ENCODE data around the gene LGALS8. TPM values are rescaled to one million over a fixed set of nuclear protein-coding genes. Genes with fewer than 3 reads are reported as not detected.

Gene LGALS8
- total and polyA plus RNA-seq, 4 donors, result 29.9 to 160 (median 53.1) TPM

DNA sequence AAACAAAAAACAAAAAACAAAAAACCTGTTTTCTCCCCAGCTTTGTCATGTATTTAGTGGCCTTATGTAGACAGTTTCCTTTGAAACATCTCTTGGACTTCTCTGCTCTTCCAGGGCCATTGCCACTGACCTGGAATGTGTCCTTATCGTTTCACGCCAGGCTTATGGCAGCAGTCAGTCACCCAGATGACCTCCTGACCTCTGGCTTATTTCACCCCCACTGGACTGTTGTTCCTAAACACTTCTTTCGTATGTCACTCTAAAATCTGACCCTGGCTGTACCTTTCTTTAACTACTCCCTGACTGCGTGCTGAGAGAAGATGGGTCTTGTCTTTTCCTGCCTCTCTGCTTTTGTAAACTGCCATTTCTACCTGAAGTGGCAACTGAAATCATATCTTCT is 9.1 kb downstream of the LGALS8 start:
- Histone ChIP-seq H3K9ac (ENCODE audit: insufficient read depth in 1 of 2, low read length in 2 of 2) (no peak overlapping the region), H3K4me3 (no peak overlapping the region), H3K27ac (ENCODE audit: low read depth in 1 of 2, low read length in 1 of 2) (no peak overlapping the region), H3K27me3 (ENCODE audit: control insufficient read depth in 3 of 3, insufficient read depth in 3 of 3, low read length in 2 of 3) (no peaks in the 10 kb centered on the region), H3K4me1 (ENCODE audit: control insufficient read depth in 5 of 5, insufficient read depth in 5 of 5, low read length in 5 of 5) (peaks cover 0 to 6% (median 0%) of the 10 kb centered on the region in 5 donors), H3K36me3 (ENCODE audit: control insufficient read depth in 4 of 4, insufficient read depth in 4 of 4, low read length in 4 of 4) (peaks cover 0 to 14% (median 6%) of the 10 kb centered on the region in 4 donors), H3K9me3 (ENCODE audit: control insufficient read depth in 4 of 4, insufficient read depth in 3 of 4, low read length in 3 of 4) (no peaks in the 10 kb centered on the region)
- ATAC-seq (ENCODE audit: insufficient read depth, low FRiP score) (no peak), DNase-seq (no peak)
- TF ChIP-seq, protein P1, sequence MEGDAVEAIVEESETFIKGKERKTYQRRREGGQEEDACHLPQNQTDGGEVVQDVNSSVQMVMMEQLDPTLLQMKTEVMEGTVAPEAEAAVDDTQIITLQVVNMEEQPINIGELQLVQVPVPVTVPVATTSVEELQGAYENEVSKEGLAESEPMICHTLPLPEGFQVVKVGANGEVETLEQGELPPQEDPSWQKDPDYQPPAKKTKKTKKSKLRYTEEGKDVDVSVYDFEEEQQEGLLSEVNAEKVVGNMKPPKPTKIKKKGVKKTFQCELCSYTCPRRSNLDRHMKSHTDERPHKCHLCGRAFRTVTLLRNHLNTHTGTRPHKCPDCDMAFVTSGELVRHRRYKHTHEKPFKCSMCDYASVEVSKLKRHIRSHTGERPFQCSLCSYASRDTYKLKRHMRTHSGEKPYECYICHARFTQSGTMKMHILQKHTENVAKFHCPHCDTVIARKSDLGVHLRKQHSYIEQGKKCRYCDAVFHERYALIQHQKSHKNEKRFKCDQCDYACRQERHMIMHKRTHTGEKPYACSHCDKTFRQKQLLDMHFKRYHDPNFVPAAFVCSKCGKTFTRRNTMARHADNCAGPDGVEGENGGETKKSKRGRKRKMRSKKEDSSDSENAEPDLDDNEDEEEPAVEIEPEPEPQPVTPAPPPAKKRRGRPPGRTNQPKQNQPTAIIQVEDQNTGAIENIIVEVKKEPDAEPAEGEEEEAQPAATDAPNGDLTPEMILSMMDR (IDR thresholded peaks at IDR 0.05; ENCODE audit: control extremely low read depth, extremely low read depth), result no peak
- 92 to 96% methylated on average over 4 of the region's 4 CpGs for WGBS, 2 donors

DNA sequence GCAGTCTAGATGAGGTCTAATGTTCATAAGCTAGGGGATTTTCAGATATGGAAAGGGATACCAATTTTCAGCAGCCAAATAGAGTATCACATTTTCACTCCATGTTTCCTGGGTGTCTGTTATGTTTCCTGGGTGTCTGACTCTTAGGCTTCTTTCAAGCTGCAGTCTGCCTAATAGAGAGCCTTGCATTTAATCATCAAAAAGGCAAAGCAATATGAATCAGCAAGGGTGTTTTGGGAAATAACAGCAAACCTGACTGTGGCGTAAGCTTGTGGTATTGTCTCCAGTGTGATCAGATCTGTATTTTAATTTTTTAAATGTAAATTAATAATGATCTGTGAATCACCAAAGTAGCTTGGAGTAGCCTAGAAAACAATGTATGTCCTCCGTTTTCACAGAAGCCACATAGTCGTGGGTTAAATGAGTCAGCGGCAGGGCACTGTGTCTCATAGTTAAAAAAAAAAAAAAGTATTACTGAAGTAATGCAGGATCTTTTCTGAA is 10.4 kb downstream of the LGALS8 start:
- Histone ChIP-seq H3K27me3 (ENCODE audit: control insufficient read depth in 3 of 3, insufficient read depth in 3 of 3, low read length in 2 of 3) (no peaks in the 10 kb centered on the region), H3K9ac (ENCODE audit: insufficient read depth in 1 of 2, low read length in 2 of 2) (no peak overlapping the region), H3K4me3 (no peak overlapping the region), H3K9me3 (ENCODE audit: control insufficient read depth in 4 of 4, insufficient read depth in 3 of 4, low read length in 3 of 4) (no peaks in the 10 kb centered on the region), H3K27ac (ENCODE audit: low read depth in 1 of 2, low read length in 1 of 2) (no peak overlapping the region), H3K36me3 (ENCODE audit: control insufficient read depth in 4 of 4, insufficient read depth in 4 of 4, low read length in 4 of 4) (peaks cover 4 to 23% (median 9%) of the 10 kb centered on the region in 4 donors), H3K4me1 (ENCODE audit: control insufficient read depth in 5 of 5, insufficient read depth in 5 of 5, low read length in 5 of 5) (peaks cover 0 to 6% (median 0%) of the 10 kb centered on the region in 5 donors)
- 76% methylated on average over 4 of the region's 4 CpGs for WGBS, 2 donors
- TF ChIP-seq, protein P1 (IDR thresholded peaks at IDR 0.05; ENCODE audit: control extremely low read depth, extremely low read depth), result no peak
- ATAC-seq (ENCODE audit: insufficient read depth, low FRiP score) (no peak), DNase-seq (no peak)

DNA sequence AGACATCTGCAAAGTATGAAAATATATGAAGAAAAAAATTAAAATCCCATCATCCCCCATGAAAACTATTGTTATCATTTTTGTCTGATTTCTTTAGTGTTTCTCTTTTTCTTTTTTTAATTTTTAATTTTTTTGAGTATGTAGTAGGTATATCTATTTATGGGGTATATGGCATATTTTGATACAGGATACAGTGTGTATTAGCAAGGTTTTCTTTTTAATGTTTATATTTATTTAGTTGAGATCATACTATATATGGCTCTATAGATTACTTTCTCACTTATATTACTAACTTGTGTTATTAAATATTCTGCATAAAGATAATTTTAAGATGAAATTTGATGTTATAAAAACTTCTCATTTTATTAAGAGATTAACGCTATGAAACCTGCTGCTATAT is 11.4 kb downstream of the LGALS8 start:
- Histone ChIP-seq H3K4me1 (ENCODE audit: control insufficient read depth in 5 of 5, insufficient read depth in 5 of 5, low read length in 5 of 5) (peaks cover 0 to 6% (median 0%) of the 10 kb centered on the region in 5 donors), H3K4me3 (no peak overlapping the region), H3K36me3 (ENCODE audit: control insufficient read depth in 4 of 4, insufficient read depth in 4 of 4, low read length in 4 of 4) (peaks cover 4 to 28% (median 13%) of the 10 kb centered on the region in 4 donors), H3K27ac (ENCODE audit: low read depth in 1 of 2, low read length in 1 of 2) (no peak overlapping the region), H3K27me3 (ENCODE audit: control insufficient read depth in 3 of 3, insufficient read depth in 3 of 3, low read length in 2 of 3) (no peaks in the 10 kb centered on the region), H3K9me3 (ENCODE audit: control insufficient read depth in 4 of 4, insufficient read depth in 3 of 4, low read length in 3 of 4) (no peaks in the 10 kb centered on the region), H3K9ac (ENCODE audit: insufficient read depth in 1 of 2, low read length in 2 of 2) (no peak overlapping the region)
- DNase-seq, result no peak
- 92 to 100% methylated on average over 1 of the region's 1 CpG for WGBS, 2 donors
- TF ChIP-seq, protein P1 (IDR thresholded peaks at IDR 0.05; ENCODE audit: control extremely low read depth, extremely low read depth), result no peak
- ATAC-seq (ENCODE audit: insufficient read depth, low FRiP score), result no peak

DNA sequence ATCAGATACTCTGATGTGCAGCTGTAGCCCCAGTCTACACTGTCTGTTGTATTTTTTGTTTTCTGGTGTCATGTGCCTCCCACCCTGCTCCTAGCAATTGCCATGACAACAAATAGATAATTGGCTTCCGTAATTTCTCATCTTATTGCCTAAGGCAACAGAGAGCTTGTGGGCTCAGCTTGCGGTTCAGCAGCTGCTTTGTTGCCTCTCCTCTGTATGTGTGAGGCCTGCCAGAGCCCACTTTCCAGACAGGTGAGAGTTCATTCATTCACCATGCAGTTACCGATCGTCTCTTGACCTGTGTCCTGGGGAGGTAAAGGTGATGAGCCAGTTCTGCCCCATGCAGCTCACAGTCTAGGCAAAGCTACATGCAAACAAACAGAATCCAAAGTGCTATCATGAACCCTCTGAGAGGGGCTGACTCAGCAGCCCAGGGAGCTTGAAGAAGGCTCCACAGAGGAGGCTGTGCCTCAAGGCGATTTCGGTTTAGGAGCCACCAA is 11.9 kb downstream of the LGALS8 start:
- no peaks in the 10 kb centered on the region for H3K27me3 ChIP-seq (ENCODE audit: control insufficient read depth in 3 of 3, insufficient read depth in 3 of 3, low read length in 2 of 3)
- no peaks in the 10 kb centered on the region for H3K9me3 ChIP-seq (ENCODE audit: control insufficient read depth in 4 of 4, insufficient read depth in 3 of 4, low read length in 3 of 4)
- no peak overlapping the region for H3K27ac ChIP-seq (ENCODE audit: low read depth in 1 of 2, low read length in 1 of 2)
- DNase-seq (no peak), ATAC-seq (ENCODE audit: insufficient read depth, low FRiP score) (no peak)
- H3K9ac ChIP-seq (ENCODE audit: insufficient read depth in 1 of 2, low read length in 2 of 2), result no peak overlapping the region
- 93% methylated on average over 6 of the region's 6 CpGs for WGBS, 2 donors
- H3K4me3 ChIP-seq, result no peak overlapping the region
- TF ChIP-seq, protein P1 (IDR thresholded peaks at IDR 0.05; ENCODE audit: control extremely low read depth, extremely low read depth), result no peak
- peaks cover 4 to 29% (median 14%) of the 10 kb centered on the region in 4 donors for H3K36me3 ChIP-seq (ENCODE audit: control insufficient read depth in 4 of 4, insufficient read depth in 4 of 4, low read length in 4 of 4)
- peaks cover 0 to 6% (median 0%) of the 10 kb centered on the region in 5 donors for H3K4me1 ChIP-seq (ENCODE audit: control insufficient read depth in 5 of 5, insufficient read depth in 5 of 5, low read length in 5 of 5)

All from lung (tissue), 12 donors.